AG10803 (cell line): Measurements from ENCODE around the gene FAM228B.
"Not testable (repeated sequence)": the region's sequence is repeated elsewhere in the genome, so short reads cannot be mapped to it uniquely, and the experiment has no call there.

Experiments used
- DNase-seq: peaks from one replicate; pipeline ENCODE4 v3.0.0; 2010; ENCODE audit warnings: low read depth
- H3K4me3 ChIP-seq: 2 replicates; pipeline ENCODE4 v1.5.1; 2011; ENCODE audit warnings: mild to moderate bottlenecking, low read length, control low read depth
- TF ChIP-seq, protein P1 (sequence below): conservative IDR thresholded peaks from 2 replicates; pipeline ENCODE4 v1.5.1; 2011; ENCODE audit warnings: mild to moderate bottlenecking, low read length, control low read depth, inconsistent platforms

FAM228B gene

GRCh38 chr2:24117902-24118301 lies 5.4 kb upstream of the FAM228B start:
- TF ChIP-seq, protein P1, sequence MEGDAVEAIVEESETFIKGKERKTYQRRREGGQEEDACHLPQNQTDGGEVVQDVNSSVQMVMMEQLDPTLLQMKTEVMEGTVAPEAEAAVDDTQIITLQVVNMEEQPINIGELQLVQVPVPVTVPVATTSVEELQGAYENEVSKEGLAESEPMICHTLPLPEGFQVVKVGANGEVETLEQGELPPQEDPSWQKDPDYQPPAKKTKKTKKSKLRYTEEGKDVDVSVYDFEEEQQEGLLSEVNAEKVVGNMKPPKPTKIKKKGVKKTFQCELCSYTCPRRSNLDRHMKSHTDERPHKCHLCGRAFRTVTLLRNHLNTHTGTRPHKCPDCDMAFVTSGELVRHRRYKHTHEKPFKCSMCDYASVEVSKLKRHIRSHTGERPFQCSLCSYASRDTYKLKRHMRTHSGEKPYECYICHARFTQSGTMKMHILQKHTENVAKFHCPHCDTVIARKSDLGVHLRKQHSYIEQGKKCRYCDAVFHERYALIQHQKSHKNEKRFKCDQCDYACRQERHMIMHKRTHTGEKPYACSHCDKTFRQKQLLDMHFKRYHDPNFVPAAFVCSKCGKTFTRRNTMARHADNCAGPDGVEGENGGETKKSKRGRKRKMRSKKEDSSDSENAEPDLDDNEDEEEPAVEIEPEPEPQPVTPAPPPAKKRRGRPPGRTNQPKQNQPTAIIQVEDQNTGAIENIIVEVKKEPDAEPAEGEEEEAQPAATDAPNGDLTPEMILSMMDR, result no peak

GRCh38 chr2:24121066-24121465 lies 2.2 kb upstream of the FAM228B start:
- no peak for DNase-seq
- H3K4me3 ChIP-seq, result no peak overlapping the region
- TF ChIP-seq, protein P1, result no peak

More at GRCh38 chr2:24117902-24118301, 5.4 kb upstream of the FAM228B start:
- DNase-seq, result no peak
- no peak overlapping the region for H3K4me3 ChIP-seq

GRCh38 chr2:24121469-24121868 lies 1.8 kb upstream of the FAM228B start:
- TF ChIP-seq, protein P1, result no peak
- H3K4me3 ChIP-seq, result no peak overlapping the region
- DNase-seq, result no peak

DNA sequence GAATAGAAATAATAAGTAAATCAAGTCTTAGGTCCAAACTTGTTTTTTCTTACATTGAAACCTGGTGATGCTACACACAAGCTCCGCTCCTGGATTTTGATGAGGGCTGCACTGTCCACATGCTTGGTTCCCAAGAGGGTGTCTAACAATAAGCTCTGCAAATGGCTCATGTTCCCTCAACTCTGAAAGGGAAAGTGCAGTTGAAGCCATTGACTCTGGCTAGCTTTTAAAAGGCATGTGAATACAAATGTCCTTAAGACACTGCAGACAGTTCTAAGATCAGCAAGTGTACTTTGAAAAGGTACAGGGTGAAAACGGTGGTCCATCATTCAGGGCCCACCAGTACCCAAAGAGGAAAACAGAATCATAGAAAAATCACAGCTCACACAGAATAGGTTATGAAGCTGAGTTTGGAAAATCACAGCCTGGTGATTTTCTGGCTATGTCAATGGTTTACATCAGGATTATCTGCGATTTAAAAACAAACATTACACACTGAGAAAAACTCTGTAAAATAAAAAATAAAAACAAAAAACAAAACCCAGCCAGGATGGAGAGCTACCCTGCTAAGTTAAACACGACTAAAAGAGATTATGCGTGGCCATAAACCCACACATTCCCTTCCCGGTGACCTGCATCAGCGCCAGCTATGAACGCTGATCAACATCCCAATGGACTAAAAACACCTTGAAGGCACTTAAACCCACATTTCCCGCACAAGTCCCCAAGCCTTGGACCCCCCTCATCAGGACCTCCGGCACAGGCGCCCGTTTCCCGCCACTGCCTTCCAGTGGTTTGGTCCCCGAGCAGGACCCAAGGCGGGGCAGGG lies 689 bp upstream of the FAM228B start:
- H3K4me3 ChIP-seq, result peak overlapping the region; percentile 83
- TF ChIP-seq, protein P1, result no peak
- DNase-seq, result no peak

DNA sequence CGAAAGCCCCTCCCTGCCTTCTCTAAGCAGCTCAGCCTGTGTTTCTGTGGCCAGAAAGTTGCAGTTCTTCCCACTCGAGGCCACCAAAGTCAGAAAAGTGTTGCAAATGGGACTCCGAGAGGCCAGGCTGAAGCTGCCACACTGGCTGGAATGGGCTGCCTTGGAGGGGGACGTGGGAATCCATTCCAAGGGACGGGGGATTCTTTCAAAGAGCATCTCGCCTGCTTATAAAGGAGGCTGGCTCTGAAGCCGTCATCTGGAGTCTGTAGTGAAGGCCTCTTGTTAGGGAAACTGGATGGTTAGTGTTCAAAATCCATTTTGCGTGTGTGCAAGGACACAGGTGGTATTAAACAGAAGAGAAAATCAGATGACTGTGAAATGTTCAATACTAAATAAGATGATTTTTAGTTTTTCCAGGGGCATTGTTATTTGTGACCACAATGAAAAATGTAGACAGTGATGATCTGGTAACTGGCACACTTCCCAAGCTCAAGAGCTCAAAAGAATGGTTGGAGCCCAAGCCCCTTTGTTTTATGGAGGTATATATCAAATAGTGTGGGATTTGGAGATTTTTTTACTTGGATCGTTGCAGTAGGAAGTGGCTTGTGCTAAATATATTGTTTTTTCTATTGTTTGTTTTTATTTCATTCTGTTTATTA lies 782 bp downstream of the FAM228B start:
- DNase-seq, result peak; percentile 33
- TF ChIP-seq, protein P1, result no peak
- peak overlapping the region; percentile 83 for H3K4me3 ChIP-seq

- TF ChIP-seq, protein P1, result no peak
- no peak for DNase-seq
- no peak overlapping the region for H3K4me3 ChIP-seq
Measured at GRCh38 chr2:24125956-24126355, 2.7 kb downstream of the FAM228B start.

- H3K4me3 ChIP-seq, result no peak overlapping the region
- no peak for DNase-seq
- TF ChIP-seq, protein P1, result no peak
Measured at GRCh38 chr2:24132543-24132942, 9.3 kb downstream of the FAM228B start.

GRCh38 chr2:24140305-24140704 lies 17.0 kb downstream of the FAM228B start:
- H3K4me3 ChIP-seq, DNase-seq: not testable (repeated sequence)
